ENCODE results near the gene MAN1B1. TPM values are rescaled to one million over a fixed set of nuclear protein-coding genes. Genes with fewer than 3 reads are reported as not detected.

MAN1B1 gene
- total RNA-seq, 1 donor from 2014 or later = 70.4 TPM

DNA sequence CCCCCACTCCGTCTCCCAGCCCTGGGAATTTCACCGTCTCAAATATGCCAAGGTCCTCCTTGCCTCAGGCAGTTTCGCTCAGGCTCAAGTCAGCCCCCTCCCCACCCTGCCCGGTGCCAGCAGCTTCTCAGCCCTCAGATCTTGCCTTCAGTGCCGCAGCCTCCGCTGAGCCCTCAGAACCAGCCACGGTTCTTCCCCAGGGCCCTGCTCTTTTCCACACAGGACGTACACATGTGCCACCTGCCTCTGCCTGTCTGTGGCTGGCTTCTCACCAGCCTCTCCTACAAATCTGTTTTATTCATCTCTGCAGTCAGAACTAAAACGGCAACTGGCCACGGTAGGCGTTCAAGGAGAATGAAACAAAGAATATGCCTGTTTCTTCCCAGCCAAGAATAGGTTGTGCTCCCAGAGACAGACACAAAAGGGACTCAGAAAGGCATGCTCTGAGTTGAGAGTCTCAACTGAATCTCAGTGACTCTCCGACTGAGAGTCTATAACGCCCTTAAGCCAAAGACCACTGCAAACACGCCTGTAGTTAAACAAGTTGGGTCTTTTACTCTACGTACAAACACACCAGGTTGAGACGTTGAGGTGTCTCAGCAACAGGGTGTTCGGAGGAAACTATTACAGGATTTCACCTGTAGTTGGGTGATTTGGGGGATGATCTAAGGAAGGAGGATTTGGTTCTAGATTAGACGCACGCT lies 41.5 kb downstream of the MAN1B1 start:
- Mint-ChIP-seq H3K4me1 (ENCODE audit: unreplicated experiment) (peaks cover 21% of the 10 kb centered on the region), H3K4me3 (ENCODE audit: unreplicated experiment) (peak overlapping the region; percentile 89), H3K36me3 (ENCODE audit: low read depth, unreplicated experiment) (no peaks in the 10 kb centered on the region), H3K9me3 (ENCODE audit: unreplicated experiment) (no peaks in the 10 kb centered on the region), H3K27me3 (ENCODE audit: unreplicated experiment) (peaks cover 5% of the 10 kb centered on the region), H3K27ac (ENCODE audit: unreplicated experiment) (peak overlapping the region; percentile 70)
- TF ChIP-seq, protein P1, sequence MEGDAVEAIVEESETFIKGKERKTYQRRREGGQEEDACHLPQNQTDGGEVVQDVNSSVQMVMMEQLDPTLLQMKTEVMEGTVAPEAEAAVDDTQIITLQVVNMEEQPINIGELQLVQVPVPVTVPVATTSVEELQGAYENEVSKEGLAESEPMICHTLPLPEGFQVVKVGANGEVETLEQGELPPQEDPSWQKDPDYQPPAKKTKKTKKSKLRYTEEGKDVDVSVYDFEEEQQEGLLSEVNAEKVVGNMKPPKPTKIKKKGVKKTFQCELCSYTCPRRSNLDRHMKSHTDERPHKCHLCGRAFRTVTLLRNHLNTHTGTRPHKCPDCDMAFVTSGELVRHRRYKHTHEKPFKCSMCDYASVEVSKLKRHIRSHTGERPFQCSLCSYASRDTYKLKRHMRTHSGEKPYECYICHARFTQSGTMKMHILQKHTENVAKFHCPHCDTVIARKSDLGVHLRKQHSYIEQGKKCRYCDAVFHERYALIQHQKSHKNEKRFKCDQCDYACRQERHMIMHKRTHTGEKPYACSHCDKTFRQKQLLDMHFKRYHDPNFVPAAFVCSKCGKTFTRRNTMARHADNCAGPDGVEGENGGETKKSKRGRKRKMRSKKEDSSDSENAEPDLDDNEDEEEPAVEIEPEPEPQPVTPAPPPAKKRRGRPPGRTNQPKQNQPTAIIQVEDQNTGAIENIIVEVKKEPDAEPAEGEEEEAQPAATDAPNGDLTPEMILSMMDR (IDR thresholded peaks at IDR 0.05; ENCODE audit: unreplicated experiment) = no peak
- DNase-seq (ENCODE audit: low spot score) = no peak

DNA sequence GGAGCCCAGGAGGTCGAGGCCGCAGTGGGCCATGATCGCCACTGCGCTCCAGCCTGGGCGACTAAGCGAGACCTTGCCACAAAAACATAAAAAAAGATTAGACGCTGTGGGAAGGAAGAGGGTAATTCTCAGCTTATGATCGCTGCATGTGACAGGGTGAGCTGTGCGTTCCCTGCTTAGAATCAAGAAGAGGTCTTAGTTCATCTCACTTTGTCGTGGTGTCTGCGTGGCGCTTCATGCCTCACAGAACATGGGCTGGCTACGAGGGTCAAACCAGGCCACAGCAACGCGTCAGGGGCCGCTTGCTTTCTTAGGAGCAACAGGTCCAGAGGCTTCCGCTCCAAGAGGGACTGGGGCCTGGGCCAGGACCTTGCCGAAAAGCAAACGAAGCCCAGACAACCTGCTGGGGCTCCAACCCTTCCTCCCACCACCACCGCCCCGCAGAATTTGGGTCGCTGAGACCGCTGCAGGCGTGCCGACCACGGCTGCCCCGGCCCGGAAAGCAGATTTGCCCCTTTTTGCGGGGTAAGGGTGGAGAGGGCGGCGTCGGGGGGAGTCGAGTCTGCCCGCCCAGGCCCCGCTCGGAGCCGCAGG lies 42.2 kb downstream of the MAN1B1 start:
- H3K27ac Mint-ChIP-seq (ENCODE audit: unreplicated experiment) = peak overlapping the region; percentile 70
- H3K4me1 Mint-ChIP-seq (ENCODE audit: unreplicated experiment) = peaks cover 21% of the 10 kb centered on the region

DNA sequence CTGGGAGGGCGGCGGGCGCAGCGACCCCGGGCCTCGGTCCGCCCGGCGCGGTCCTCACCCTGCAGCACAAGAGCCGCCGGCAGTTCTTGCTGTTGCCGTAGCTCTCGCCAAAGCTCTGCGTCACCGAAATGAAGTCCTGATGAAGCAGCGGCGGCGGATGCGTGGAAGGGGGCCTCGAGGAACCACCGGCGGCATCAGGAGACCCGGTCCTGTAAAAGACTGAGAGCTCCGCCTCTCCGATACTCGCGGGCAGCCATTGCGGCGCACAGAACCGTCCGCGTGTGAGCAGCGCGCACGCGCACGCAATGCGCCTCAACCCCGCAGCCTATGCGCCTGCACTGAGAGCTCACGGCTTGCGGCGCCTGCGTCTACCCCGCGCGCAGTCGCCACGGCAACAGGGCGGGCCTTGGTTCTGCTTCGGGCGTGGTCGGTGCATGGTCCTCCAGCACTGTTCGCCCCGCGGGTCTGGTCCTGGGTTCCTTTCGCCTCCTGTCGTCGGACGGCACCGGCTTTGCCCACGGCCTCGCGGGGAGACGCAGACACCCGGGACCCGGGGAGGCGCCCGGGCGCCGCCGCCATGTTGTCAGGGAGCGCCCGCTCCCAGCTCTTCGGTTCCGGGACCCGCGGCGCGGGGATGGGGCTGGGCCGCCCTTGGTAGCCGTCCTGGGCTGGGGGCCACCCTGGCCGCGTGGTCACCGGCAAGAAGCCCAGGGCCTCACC lies 42.8 kb downstream of the MAN1B1 start:
- peaks cover 21% of the 10 kb centered on the region for H3K4me1 Mint-ChIP-seq (ENCODE audit: unreplicated experiment)
- H3K27me3 Mint-ChIP-seq (ENCODE audit: unreplicated experiment) = peaks cover 5% of the 10 kb centered on the region
- no peaks in the 10 kb centered on the region for H3K9me3 Mint-ChIP-seq (ENCODE audit: unreplicated experiment)
- no peak overlapping the region for H3K27ac Mint-ChIP-seq (ENCODE audit: unreplicated experiment)
- TF ChIP-seq, protein P1 (IDR thresholded peaks at IDR 0.05; ENCODE audit: unreplicated experiment) = no peak
- peak overlapping the region; percentile 89 for H3K4me3 Mint-ChIP-seq (ENCODE audit: unreplicated experiment)
- DNase-seq (ENCODE audit: low spot score) = peak; percentile 83
- H3K36me3 Mint-ChIP-seq (ENCODE audit: low read depth, unreplicated experiment) = no peaks in the 10 kb centered on the region

More for the DNA sequence above, 42.2 kb downstream of the MAN1B1 start:
- Mint-ChIP-seq H3K9me3 (ENCODE audit: unreplicated experiment) (no peaks in the 10 kb centered on the region), H3K27me3 (ENCODE audit: unreplicated experiment) (peaks cover 5% of the 10 kb centered on the region), H3K4me3 (ENCODE audit: unreplicated experiment) (peak overlapping the region; percentile 89), H3K36me3 (ENCODE audit: low read depth, unreplicated experiment) (no peaks in the 10 kb centered on the region)
- TF ChIP-seq, protein P1 (IDR thresholded peaks at IDR 0.05; ENCODE audit: unreplicated experiment) = no peak
- DNase-seq (ENCODE audit: low spot score) = no peak

DNA sequence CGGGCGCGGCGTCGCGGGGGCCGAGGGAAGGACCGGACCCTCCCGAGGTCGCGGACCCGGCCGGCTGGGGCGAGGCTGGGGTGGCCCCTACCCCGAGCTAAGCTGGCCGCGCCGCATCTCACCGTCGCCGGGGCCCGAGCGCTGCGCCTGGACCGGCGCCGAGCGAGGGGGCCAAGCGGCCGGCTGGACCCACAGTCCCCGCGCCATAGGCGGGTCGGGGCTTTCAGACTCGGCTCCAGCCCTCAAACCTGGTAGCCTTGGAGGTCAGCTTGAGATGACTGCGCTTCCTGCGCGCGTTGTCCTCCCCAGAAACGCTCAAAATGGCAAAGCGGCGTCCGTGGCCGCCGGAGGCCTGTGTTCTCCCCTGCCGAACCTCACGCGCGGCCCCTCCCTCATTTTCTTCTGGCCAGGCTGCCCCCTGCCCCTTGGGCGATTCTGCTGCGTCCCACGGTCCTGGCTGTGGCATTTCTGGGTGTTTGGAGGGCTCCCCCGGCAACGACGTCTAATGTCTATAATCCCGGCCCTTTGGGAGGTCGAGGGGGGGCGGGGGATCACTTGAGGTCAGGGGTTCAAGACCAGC lies 43.5 kb downstream of the MAN1B1 start:
- Mint-ChIP-seq H3K4me1 (ENCODE audit: unreplicated experiment) (peaks cover 21% of the 10 kb centered on the region), H3K9me3 (ENCODE audit: unreplicated experiment) (no peaks in the 10 kb centered on the region), H3K36me3 (ENCODE audit: low read depth, unreplicated experiment) (no peaks in the 10 kb centered on the region), H3K27ac (ENCODE audit: unreplicated experiment) (no peak overlapping the region), H3K27me3 (ENCODE audit: unreplicated experiment) (peaks cover 5% of the 10 kb centered on the region), H3K4me3 (ENCODE audit: unreplicated experiment) (peak overlapping the region; percentile 93)
- TF ChIP-seq, protein P1 (IDR thresholded peaks at IDR 0.05; ENCODE audit: unreplicated experiment) = no peak
- no peak for DNase-seq (ENCODE audit: low spot score)

All from endothelial cell (in vitro differentiated cells).